Measurements from ENCODE around the gene CRYBG2.

CRYBG2 gene

DNA sequence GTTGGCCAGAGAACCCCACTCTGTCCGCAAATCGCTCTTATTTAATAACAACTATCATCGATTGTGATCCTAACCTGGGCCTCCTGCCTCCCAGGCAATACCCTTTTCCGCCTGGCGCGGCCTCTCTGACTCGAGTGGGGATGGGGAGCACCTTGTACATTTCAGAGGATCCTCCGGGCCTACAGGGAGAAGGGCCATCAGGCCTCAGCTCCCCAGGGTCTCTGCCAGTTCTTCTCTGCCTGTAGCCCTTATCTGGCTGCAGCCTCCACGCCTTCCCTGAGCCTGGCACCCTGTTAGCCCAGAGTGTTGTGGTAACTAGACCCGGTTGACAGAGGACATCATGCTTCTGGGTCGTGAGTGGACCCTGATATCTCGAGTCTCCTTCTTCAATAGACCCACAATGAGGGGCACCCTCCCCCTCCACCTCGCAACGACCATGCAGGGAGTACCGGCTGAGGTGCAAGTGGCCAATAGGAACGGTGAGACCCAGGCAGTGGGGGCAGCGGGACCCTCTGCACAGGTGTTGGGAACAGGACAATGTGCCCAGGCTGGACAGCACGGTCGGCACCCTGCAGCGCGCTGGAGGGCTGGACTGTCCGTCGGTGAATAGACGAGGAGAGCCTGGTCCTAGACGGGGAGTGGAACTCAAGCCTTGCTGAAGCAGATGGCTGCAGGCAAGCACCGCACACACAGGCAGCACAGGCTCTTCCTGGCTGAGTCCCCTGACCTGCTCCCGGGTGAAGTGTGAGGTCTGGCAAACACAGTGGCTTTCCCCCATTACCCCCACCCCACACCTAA, 7.1 kb upstream of the CRYBG2 start:
- DNase-seq (ENCODE audit: low read depth), result no peak
- TF ChIP-seq CTCF (conservative IDR thresholded peaks at IDR 0.05; ENCODE audit: low read depth, low read length), result no peak
- H3K4me3 ChIP-seq (ENCODE audit: low read length), result peak overlapping the region; percentile 34

DNA sequence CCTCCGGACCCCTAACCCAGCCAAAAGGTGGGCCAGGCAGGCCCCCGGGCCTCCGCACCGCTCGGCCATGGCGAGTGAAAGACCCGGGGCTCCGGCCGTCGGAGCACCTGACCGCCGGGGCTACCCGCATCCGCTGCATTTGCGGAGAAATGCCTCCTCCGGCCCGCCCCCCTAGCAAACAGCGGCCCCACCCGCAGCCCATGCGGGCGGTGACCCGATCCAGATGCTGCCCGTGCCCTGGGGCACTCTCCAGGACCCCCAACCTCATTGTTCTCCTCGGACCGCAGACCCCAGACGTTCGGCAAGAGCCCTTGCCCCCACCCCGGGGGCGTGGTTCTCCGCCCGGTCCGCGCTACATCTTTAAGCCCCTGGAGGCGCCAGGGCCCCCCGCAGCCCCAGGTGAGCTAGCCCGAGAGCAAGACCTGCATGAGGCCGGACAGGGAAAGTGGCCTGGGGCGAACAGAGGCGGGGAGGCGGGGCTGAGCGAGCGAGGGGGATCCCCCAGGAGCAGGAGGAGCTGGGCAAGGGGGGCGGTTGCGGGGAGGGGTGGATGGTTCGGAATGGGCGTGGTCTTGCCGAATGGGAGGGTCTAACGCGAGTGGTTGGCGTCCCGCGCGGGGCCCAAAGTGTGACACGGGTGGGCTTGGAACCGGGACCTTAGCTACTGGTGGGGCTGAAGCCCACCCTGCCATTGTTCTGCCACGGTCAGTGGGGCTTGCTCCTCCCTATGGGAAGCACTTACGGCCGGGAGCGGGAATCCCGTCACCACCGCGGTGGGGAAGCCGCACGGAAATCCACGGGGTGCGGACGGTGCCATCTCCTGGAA, 6.3 kb upstream of the CRYBG2 start:
- TF ChIP-seq CTCF (conservative IDR thresholded peaks at IDR 0.05; ENCODE audit: low read depth, low read length), result no peak
- DNase-seq (ENCODE audit: low read depth), result no peak
- H3K4me3 ChIP-seq (ENCODE audit: low read length), result peak overlapping the region; percentile 34

DNA sequence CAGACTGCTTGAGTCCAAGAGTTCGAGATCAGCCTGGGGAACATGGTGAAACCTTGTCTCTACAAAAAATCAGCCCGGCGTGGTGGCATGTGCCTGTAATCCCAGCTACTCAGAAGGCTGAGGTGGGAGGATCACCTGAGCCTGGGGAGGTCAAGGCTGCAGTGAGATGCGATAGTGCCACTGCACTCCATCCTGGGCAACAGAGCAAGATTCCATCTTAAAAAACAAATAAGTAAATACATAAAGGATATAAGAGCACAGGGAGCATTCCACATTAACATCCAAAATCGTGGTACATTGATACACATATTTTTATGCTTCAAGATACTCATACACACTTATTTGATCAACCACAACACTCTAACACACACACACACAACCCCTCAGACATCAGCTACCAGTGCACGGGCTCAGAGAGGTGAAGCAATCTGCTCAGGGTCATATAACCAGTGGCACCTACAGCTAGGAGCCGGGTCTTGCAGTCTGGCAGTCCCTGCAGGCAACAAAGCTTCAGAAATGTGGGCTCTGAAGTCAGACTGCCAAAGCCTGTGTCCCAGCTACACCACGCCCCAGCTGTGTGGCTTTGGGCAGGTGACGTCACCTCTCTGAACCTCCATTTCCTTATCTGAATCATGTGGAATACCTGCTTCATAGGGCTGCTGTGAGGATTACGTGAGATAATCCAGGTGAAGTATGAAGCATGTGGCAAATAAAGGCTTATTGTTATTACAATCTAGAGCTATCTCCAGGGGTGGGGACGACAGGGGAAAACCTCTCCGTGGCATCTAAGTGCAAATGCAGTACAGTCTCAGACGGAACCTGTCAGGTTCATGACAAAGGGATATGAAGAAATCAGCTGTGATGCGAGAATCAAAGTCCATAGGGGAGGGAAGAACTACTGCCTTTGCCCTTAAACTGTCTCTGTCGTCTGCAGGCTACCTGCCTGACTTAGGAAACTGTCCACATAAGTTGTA, 4.8 kb upstream of the CRYBG2 start:
- H3K4me3 ChIP-seq (ENCODE audit: low read length), result no peak overlapping the region
- no peak for TF ChIP-seq CTCF (conservative IDR thresholded peaks at IDR 0.05; ENCODE audit: low read depth, low read length)
- no peak for DNase-seq (ENCODE audit: low read depth)

DNA sequence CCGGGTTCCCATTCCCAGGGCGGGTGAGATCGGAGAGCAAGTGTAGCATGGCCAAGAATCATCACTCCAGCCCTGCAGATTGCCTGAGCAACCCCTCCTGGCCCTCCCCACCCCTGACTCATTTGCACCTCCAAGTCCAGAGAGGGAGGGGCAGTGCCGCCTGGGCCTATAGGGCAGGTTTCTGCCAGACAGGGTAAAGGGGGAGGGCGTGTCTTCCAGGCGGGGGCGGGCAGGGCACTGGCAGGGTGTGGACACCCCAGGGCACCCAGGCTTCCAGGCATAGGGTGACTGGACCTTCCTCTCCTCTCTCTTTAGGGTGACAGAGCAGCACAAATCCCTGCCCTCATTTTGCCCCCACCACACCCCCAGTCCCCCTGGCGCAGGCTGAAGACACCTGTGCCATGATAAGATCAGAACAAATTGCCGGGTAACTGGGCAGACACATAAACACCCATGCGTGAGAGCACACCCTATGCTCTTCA, 3.2 kb upstream of the CRYBG2 start:
- TF ChIP-seq CTCF (conservative IDR thresholded peaks at IDR 0.05; ENCODE audit: low read depth, low read length), result no peak
- H3K4me3 ChIP-seq (ENCODE audit: low read length), result no peak overlapping the region
- DNase-seq (ENCODE audit: low read depth), result no peak

DNA sequence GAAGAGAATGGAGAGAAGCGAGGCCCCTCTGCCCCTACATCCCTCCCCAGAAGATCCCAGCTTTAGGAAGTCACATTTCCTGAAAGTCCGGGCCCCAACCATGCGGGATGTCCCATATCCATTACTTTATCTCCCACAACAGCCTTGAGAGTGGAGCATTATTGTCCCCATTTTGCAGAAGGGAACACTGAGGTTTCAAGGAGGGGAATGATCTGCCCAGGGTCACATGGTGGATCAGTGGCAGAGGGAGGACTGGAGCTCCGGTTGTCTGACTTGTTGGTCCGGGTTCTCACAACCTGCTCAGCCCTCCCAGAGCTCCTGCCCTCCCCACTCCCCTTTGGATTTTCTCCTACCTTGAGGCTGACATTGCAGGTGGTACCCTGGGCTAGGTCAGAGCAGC, 2.2 kb upstream of the CRYBG2 start:
- DNase-seq (ENCODE audit: low read depth), result no peak
- H3K4me3 ChIP-seq (ENCODE audit: low read length), result no peak overlapping the region
- TF ChIP-seq CTCF (conservative IDR thresholded peaks at IDR 0.05; ENCODE audit: low read depth, low read length), result no peak

DNA sequence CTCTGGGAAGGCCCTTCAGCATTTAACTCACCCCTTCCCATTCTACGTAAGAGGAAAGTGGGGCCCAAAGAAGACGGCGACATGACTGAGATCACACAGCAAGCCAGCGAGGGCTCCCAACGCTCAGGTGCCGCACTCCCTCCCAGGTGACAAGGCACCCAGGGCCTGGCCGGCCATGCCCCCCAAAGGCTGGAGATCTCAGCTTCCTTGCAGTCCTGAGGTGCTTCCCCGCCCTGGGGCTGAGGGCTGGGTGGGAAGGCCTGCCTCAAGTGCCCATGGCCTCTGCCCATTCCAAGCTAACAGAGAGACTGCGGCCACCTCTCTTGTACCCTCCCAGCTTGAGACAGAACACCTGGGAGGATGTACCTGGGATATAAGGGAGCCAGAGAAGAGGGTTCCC, 1.0 kb upstream of the CRYBG2 start:
- no peak overlapping the region for H3K4me3 ChIP-seq (ENCODE audit: low read length)
- DNase-seq (ENCODE audit: low read depth), result no peak
- TF ChIP-seq CTCF (conservative IDR thresholded peaks at IDR 0.05; ENCODE audit: low read depth, low read length), result no peak
